Ectodermal cell (in vitro differentiated cells): ENCODE measurements around the gene SMYD1.

ENCODE experiments used
- H3K27ac ChIP-seq: 2 replicates; pipeline ENCODE4 v1.7.0; 2013; ENCODE audit warnings: mild to moderate bottlenecking, low read depth, low read length; ENCODE audit not compliant: insufficient read depth, poor library complexity, severe bottlenecking
- H3K27me3 ChIP-seq: 2 replicates; pipeline ENCODE4 v1.7.0; 2013; ENCODE audit warnings: mild to moderate bottlenecking, low read length; ENCODE audit not compliant: insufficient read depth, control insufficient read depth, poor library complexity, severe bottlenecking
- H3K36me3 ChIP-seq: one replicate; pipeline ENCODE4 v1.7.0; 2013; ENCODE audit warnings: low read length; ENCODE audit not compliant: control insufficient read depth, insufficient read depth
- H3K4me1 ChIP-seq: one replicate; pipeline ENCODE4 v1.7.0; 2013; ENCODE audit warnings: low read length; ENCODE audit not compliant: control insufficient read depth, insufficient read depth
- H3K4me3 ChIP-seq: 2 replicates; pipeline ENCODE4 v1.7.0; 2013; ENCODE audit warnings: low read depth, low read length, control low read depth; ENCODE audit not compliant: insufficient read depth
- H3K9me3 ChIP-seq: 2 replicates; pipeline ENCODE4 v1.7.0; 2013; ENCODE audit warnings: mild to moderate bottlenecking, low read length, moderate library complexity; ENCODE audit not compliant: control insufficient read depth
- WGBS, 2 experiments: methylation state at CpG; one replicate each; pipeline ENCODE4 v1.1.7; 2013; ENCODE audit warnings: missing lambda C conversion rate in 2 of 2; 5-methylcytosine and 5-hydroxymethylcytosine counted together

The SMYD1 gene

GRCh38 chr2:88126772-88127637 lies 59.4 kb downstream of the SMYD1 start:
- 95 to 96% methylated on average over 3 of the region's 3 CpGs for WGBS, 2 experiments
- no peaks in the 10 kb centered on the region for H3K27me3 ChIP-seq
- H3K4me1 ChIP-seq: no peaks in the 10 kb centered on the region
- no peak overlapping the region for H3K4me3 ChIP-seq
- H3K9me3 ChIP-seq: no peaks in the 10 kb centered on the region
- H3K36me3 ChIP-seq: no peaks in the 10 kb centered on the region
- no peak overlapping the region for H3K27ac ChIP-seq

DNA sequence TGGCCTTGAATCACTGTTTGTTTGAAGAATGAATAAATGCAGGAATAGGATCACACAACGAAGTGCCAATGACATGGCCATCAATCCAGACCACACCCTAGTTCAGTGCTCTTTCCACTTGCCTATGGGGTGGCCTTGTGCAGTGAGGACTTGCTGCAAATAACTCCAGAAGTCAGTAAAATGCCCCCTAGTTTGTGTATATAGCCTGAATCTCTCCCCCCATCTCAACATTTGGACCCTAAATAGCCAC lies 59.9 kb downstream of the SMYD1 start:
- no peak overlapping the region for H3K4me3 ChIP-seq
- H3K27ac ChIP-seq: no peak overlapping the region
- WGBS, 2 experiments: 50 to 84% methylated on average over 1 of the region's 1 CpG

DNA sequence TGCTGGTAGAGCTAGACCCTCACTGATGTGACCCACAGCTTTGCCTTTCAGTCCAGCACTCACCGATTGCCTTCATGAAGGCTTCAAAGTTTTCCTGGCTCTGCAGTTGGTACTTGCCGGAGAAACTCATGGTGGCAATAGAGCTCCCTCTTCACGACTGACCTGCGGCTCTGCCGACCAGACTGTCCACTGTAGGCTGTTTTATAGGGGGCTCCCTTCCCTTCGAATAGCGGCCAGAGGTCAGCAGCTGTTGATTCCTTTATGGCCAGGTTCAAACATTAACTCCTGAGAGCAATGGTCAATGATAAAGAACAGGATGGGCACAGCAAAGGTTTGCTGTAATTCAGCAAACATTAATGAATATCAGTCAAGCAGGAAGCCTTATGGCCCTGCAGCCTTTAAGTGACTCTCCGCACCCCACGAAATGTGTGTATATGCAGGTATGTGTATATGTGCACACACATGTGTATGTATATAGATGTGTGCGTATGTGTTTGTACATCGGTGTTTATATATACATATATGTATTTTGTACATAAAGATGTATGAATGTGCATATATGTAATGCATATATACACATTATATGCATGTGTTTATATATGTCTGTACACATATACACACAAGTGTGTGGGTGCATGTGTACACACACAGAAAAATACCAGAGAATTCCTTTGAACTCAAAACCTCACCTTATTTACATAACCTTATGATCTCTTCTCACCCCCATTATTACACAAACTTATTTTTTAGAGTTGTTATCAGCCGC lies 60.4 kb downstream of the SMYD1 start, which contains the start of gene FABP1:
Gene FABP1 (minus strand): TSS at position 175 of the 766 bp plus-strand sequence. CDS start 45 bp downstream, at position 130.
- Histone ChIP-seq H3K9me3 (no peaks in the 10 kb centered on the region), H3K36me3 (no peaks in the 10 kb centered on the region), H3K4me3 (no peak within 1 kb of the TSS), H3K27me3 (no peaks in the 10 kb centered on the region), H3K4me1 (no peaks in the 10 kb centered on the region), H3K27ac (no peak within 1 kb of the TSS)
- WGBS, 2 experiments: 91 to 95% methylated on average over 12 of the region's 12 CpGs

More for the DNA sequence above, 59.9 kb downstream of the SMYD1 start:
- H3K9me3 ChIP-seq: no peaks in the 10 kb centered on the region
- no peaks in the 10 kb centered on the region for H3K27me3 ChIP-seq
- no peaks in the 10 kb centered on the region for H3K36me3 ChIP-seq
- H3K4me1 ChIP-seq: no peaks in the 10 kb centered on the region

DNA sequence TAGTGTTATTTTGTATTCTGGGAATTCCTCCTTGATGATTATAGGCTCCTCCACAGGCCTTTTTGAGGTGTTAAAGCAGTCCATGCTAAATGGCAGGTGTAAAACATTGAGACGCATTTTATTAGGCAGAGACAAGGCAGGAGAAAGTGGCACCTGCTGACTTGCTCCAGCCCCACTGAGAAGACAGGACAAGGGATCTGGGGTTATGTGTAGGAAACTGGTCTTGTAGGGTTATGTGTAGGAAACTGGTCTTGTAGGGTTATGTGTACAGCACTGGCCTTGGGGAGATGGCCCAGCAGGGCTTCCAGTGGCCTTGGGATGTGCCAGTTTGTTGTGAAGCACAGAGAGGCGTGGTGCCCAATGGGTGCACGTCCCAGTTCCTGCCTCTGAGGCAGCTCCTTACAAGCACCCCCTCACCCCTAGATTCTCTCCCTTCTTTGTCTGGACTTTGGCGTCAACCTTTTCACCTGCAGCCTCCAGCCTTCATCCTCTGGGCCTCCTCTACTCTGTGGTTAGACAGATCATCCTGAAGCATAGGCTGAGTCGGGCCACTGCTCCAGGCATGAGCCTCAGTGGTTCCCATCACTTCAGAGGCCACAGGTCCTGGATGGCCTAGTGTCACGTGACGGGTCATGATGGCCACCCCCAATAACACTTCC lies 61.2 kb downstream of the SMYD1 start:
- Histone ChIP-seq H3K4me1 (no peaks in the 10 kb centered on the region), H3K27ac (no peak overlapping the region), H3K4me3 (no peak overlapping the region), H3K27me3 (no peaks in the 10 kb centered on the region), H3K9me3 (no peaks in the 10 kb centered on the region), H3K36me3 (no peaks in the 10 kb centered on the region)
- WGBS, 2 experiments: 94% methylated on average over 7 of the region's 7 CpGs

- Histone ChIP-seq H3K27ac (no peak overlapping the region), H3K9me3 (no peaks in the 10 kb centered on the region), H3K4me3 (no peak overlapping the region), H3K4me1 (no peaks in the 10 kb centered on the region), H3K27me3 (no peaks in the 10 kb centered on the region), H3K36me3 (no peaks in the 10 kb centered on the region)
- WGBS, 2 experiments: 91 to 95% methylated on average over 7 of the region's 7 CpGs
These were observed 61.8 kb downstream of the SMYD1 start for GRCh38 chr2:88129313-88129959.

GRCh38 chr2:88131201-88131998 lies 63.8 kb downstream of the SMYD1 start:
- no peak overlapping the region for H3K27ac ChIP-seq
- H3K4me1 ChIP-seq: no peaks in the 10 kb centered on the region
- H3K27me3 ChIP-seq: no peaks in the 10 kb centered on the region
- no peak overlapping the region for H3K4me3 ChIP-seq
- no peaks in the 10 kb centered on the region for H3K36me3 ChIP-seq
- H3K9me3 ChIP-seq: no peaks in the 10 kb centered on the region
- 87 to 92% methylated on average over 8 to 9 of the region's 9 CpGs for WGBS, 2 experiments

DNA sequence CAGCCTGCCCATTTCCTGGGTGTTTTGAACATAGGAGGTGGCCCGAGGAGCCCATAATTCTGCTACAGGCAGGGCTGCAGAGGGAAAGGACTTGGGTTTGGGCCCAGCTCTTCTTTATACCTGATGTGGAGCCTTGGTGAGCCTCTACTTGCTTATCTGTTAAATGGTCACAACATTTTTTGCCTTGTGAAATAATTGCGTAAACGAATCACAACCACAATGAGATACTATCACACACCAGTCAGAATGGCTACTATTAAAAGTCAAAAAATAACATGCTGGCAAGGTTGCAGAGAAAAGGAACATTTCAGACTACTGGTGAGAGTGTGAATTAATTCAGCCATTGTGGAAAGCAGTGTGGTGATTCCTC lies 64.4 kb downstream of the SMYD1 start:
- WGBS, 2 experiments: 89 to 98% methylated on average over 3 of the region's 3 CpGs
- Histone ChIP-seq H3K27ac (no peak overlapping the region), H3K4me1 (no peaks in the 10 kb centered on the region), H3K27me3 (no peaks in the 10 kb centered on the region), H3K36me3 (no peaks in the 10 kb centered on the region), H3K4me3 (no peak overlapping the region), H3K9me3 (no peaks in the 10 kb centered on the region)

DNA sequence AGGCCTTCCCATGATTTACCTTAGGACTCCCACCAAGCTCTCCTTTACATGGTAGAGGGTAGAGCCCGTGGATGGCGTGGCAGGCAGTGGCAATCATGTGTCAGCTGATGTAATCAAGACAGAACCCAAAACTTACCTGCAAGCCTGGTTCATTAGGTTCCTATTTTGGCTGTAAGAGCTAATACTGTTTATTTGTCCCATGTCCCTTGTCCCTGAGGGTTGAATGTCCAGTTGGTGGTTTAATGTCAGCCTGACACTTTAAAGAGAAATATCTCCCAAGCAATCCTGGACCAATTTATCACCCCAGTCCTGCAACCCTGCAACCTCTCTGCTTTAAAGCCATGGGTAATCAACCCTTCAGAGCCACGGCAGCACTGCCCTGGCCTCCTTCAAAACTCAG lies 66.2 kb downstream of the SMYD1 start:
- Histone ChIP-seq H3K9me3 (no peaks in the 10 kb centered on the region), H3K4me3 (no peak overlapping the region), H3K27ac (no peak overlapping the region), H3K4me1 (no peaks in the 10 kb centered on the region), H3K27me3 (no peaks in the 10 kb centered on the region), H3K36me3 (no peaks in the 10 kb centered on the region)
- 85 to 92% methylated on average over 3 of the region's 3 CpGs for WGBS, 2 experiments

- Histone ChIP-seq H3K27me3 (no peaks in the 10 kb centered on the region), H3K9me3 (no peaks in the 10 kb centered on the region), H3K4me3 (no peak overlapping the region), H3K27ac (no peak overlapping the region), H3K36me3 (no peaks in the 10 kb centered on the region), H3K4me1 (no peaks in the 10 kb centered on the region)
- whole genome bisulfite sequencing, 2 experiments: 88 to 89% methylated on average over 4 of the region's 4 CpGs
These were observed 69.2 kb downstream of the SMYD1 start for GRCh38 chr2:88136817-88137216.
